GM06990 (cell line): ENCODE measurements around the gene NELFA.

ENCODE experiments used
- DNase-seq: peaks from one replicate; pipeline ENCODE4 v3.0.0-alpha.2; 2011; ENCODE audit not compliant: insufficient read length; ENCODE audit errors: extremely low read depth
- H3K27me3 ChIP-seq: replicated peaks from 2 replicates; pipeline ENCODE4 v1.6.0; 2011; ENCODE audit warnings: low read length; ENCODE audit not compliant: control insufficient read depth, insufficient read depth
- H3K36me3 ChIP-seq: 2 replicates; pipeline ENCODE4 v1.5.1; 2011; ENCODE audit warnings: low read length; ENCODE audit not compliant: control insufficient read depth, insufficient read depth
- H3K4me3 ChIP-seq: replicated peaks from 2 replicates; pipeline ENCODE4 v1.5.1; 2011; ENCODE audit warnings: low read depth, mild to moderate bottlenecking, control low read depth, low read length
- CTCF ChIP-seq: IDR thresholded peaks from 2 replicates; pipeline ENCODE4 v1.5.1; 2011; ENCODE audit warnings: low read length, control low read depth, mild to moderate bottlenecking, inconsistent platforms; ENCODE audit not compliant: insufficient read depth, poor library complexity, severe bottlenecking

Gene NELFA

GRCh38 chr4:1961563-1961962, 47.2 kb downstream of the NELFA start:
- TF ChIP-seq CTCF = no peak
- Histone ChIP-seq H3K27me3 (no peaks in the 10 kb centered on the region), H3K4me3 (no peak overlapping the region), H3K36me3 (peaks cover 46% of the 10 kb centered on the region)
- DNase-seq = no peak

- Histone ChIP-seq H3K4me3 (no peak overlapping the region), H3K36me3 (peaks cover 49% of the 10 kb centered on the region), H3K27me3 (no peaks in the 10 kb centered on the region)
- TF ChIP-seq CTCF = no peak
- DNase-seq = no peak
Observed at GRCh38 chr4:1961038-1961437, 47.7 kb downstream of the NELFA start.

- TF ChIP-seq CTCF = no peak
- no peak for DNase-seq
- no peaks in the 10 kb centered on the region for H3K27me3 ChIP-seq
- no peak overlapping the region for H3K4me3 ChIP-seq
- H3K36me3 ChIP-seq = peaks cover 52% of the 10 kb centered on the region
Observed at GRCh38 chr4:1960170-1960825, 48.5 kb downstream of the NELFA start.

GRCh38 chr4:1959104-1959384, 49.7 kb downstream of the NELFA start:
- H3K27me3 ChIP-seq = no peaks in the 10 kb centered on the region
- no peak overlapping the region for H3K4me3 ChIP-seq
- no peak for DNase-seq
- H3K36me3 ChIP-seq = peaks cover 53% of the 10 kb centered on the region
- no peak for TF ChIP-seq CTCF

GRCh38 chr4:1958276-1959103, 50.3 kb downstream of the NELFA start:
- Histone ChIP-seq H3K27me3 (no peaks in the 10 kb centered on the region), H3K4me3 (no peak overlapping the region), H3K36me3 (peaks cover 52% of the 10 kb centered on the region)
- no peak for DNase-seq
- TF ChIP-seq CTCF = no peak

GRCh38 chr4:1956631-1957030, 52.1 kb downstream of the NELFA start:
- no peak for TF ChIP-seq CTCF
- DNase-seq = no peak
- Histone ChIP-seq H3K36me3 (peaks cover 55% of the 10 kb centered on the region), H3K4me3 (no peak overlapping the region), H3K27me3 (no peaks in the 10 kb centered on the region)
